Ishikawa (cell line): ENCODE results near the gene FAM186B.

Experiments
- CEBPB ChIP-seq: IDR thresholded peaks from 2 replicates; pipeline ENCODE4 v1.6.1; 2012
- CREB1 ChIP-seq: IDR thresholded peaks from 2 replicates; pipeline ENCODE4 v1.6.1; 2012; ENCODE audit warnings: low read depth
- EGR1 ChIP-seq: IDR thresholded peaks from 2 replicates; pipeline ENCODE4 v1.6.1; 2012
- FOXM1 ChIP-seq: IDR thresholded peaks from 2 replicates; pipeline ENCODE4 v1.6.1; 2012; ENCODE audit warnings: low read depth, borderline replicate concordance
- MAX ChIP-seq: IDR thresholded peaks from 2 replicates; pipeline ENCODE4 v1.6.1; 2012
- RAD21 ChIP-seq: IDR thresholded peaks from 2 replicates; pipeline ENCODE4 v1.6.1; 2012; ENCODE audit warnings: low read depth
- REST ChIP-seq: IDR thresholded peaks from 2 replicates; pipeline ENCODE4 v1.6.1; 2012; ENCODE audit warnings: low read depth, mild to moderate bottlenecking
- TAF1 ChIP-seq: IDR thresholded peaks from 2 replicates; pipeline ENCODE4 v1.6.1; 2012; ENCODE audit warnings: low read depth, mild to moderate bottlenecking
- TCF12 ChIP-seq: IDR thresholded peaks from 2 replicates; pipeline ENCODE4 v1.6.1; 2012; ENCODE audit warnings: low read depth
- TEAD4 ChIP-seq: IDR thresholded peaks from 2 replicates; pipeline ENCODE4 v1.6.1; 2012
- USF1 ChIP-seq: IDR thresholded peaks from 2 replicates; pipeline ENCODE4 v1.6.1; 2012
- YY1 ChIP-seq: IDR thresholded peaks from 2 replicates; pipeline ENCODE4 v1.6.1; 2012; ENCODE audit warnings: low read depth

GRCh38 chr12:49627752-49628360, 22.4 kb upstream of the FAM186B start:
- TF ChIP-seq CREB1 (no peak), REST (no peak), RAD21 (no peak), USF1 (no peak), TAF1 (no peak), TCF12 (no peak), FOXM1 (no peak), EGR1 (no peak), CEBPB (no peak), MAX (no peak), YY1 (no peak), TEAD4 (no peak)
